GM12878 (cell line): Measurements from ENCODE around the gene CLEC16A. TPM values are rescaled to one million over a fixed set of nuclear protein-coding genes. Genes with fewer than 3 reads are reported as not detected.
A peak's percentile ranks its signal among the peaks of the same experiment; 100 is the strongest.

Source experiments
- CHD2 ChIP-seq: IDR thresholded peaks from 2 replicates; pipeline ENCODE4 v1.6.1; 2011; ENCODE audit warnings: low read depth, low read length, improper control_type of control experiment, borderline replicate concordance
- EZH2 ChIP-seq: IDR thresholded peaks from 2 replicates; pipeline ENCODE4 v1.6.1; 2012; ENCODE audit warnings: low read depth, mild to moderate bottlenecking, control low read depth, inconsistent platforms, low read length, borderline replicate concordance; ENCODE audit not compliant: control insufficient read depth
- FOS ChIP-seq: IDR thresholded peaks from 3 replicates; pipeline ENCODE4 v1.6.1; 2011; ENCODE audit warnings: borderline replicate concordance; ENCODE audit not compliant: insufficient read length; ENCODE audit errors: extremely low read depth
- FOXK2 ChIP-seq: fragments of 450-650 bp; IDR thresholded peaks from 2 replicates; pipeline ENCODE4 v1.6.1; 2017; ENCODE audit warnings: mild to moderate bottlenecking, moderate library complexity
- IKZF2 ChIP-seq, 2 experiments: fragments of 450-650 bp; IDR thresholded peaks; 2 replicates each; pipeline ENCODE4 v1.6.1; 2017; ENCODE audit warnings: mild to moderate bottlenecking in 2 of 2, moderate library complexity in 2 of 2
- KLF5 ChIP-seq: fragments of 450-650 bp; IDR thresholded peaks from 2 replicates; pipeline ENCODE4 v1.6.1; 2014; ENCODE audit warnings: mild to moderate bottlenecking; ENCODE audit not compliant: partially characterized antibody
- MXI1 ChIP-seq: fragments of 150-350 bp; IDR thresholded peaks from 2 replicates; pipeline ENCODE4 v1.6.1; 2011; ENCODE audit warnings: low read depth, mild to moderate bottlenecking, inconsistent platforms, low read length, improper control_type of control experiment
- NFXL1 ChIP-seq: fragments of 450-650 bp; IDR thresholded peaks from 2 replicates; pipeline ENCODE4 v1.6.1; 2017; ENCODE audit warnings: antibody characterized with exemption, mild to moderate bottlenecking, borderline replicate concordance
- NR2C1 ChIP-seq: fragments of 450-650 bp; IDR thresholded peaks from 2 replicates; pipeline ENCODE4 v1.6.1; 2017; ENCODE audit warnings: antibody characterized with exemption, mild to moderate bottlenecking, moderate library complexity
- NR2C2 ChIP-seq: IDR thresholded peaks from 2 replicates; pipeline ENCODE4 v1.6.1; 2011; ENCODE audit warnings: borderline replicate concordance, low read depth; ENCODE audit not compliant: control insufficient read depth, insufficient read length
- NR2F1 ChIP-seq: fragments of 450-650 bp; conservative IDR thresholded peaks from 2 replicates; pipeline ENCODE4 v1.6.1; 2017; ENCODE audit warnings: mild to moderate bottlenecking
- PML ChIP-seq: IDR thresholded peaks from 2 replicates; pipeline ENCODE4 v1.6.1; 2012; ENCODE audit warnings: low read length, inconsistent platforms
- POLR2AphosphoS5 ChIP-seq: IDR thresholded peaks from 2 replicates; pipeline ENCODE4 v1.6.1; 2011; ENCODE audit warnings: mild to moderate bottlenecking, low read length, inconsistent platforms
- RUNX3 ChIP-seq: IDR thresholded peaks from 2 replicates; pipeline ENCODE4 v1.6.1; 2012; ENCODE audit warnings: low read length, inconsistent platforms
- SP1 ChIP-seq: IDR thresholded peaks from one replicate; pipeline ENCODE4 v1.6.1; 2011; ENCODE audit warnings: low read depth, low read length
- SUPT20H ChIP-seq: IDR thresholded peaks from 2 replicates; pipeline ENCODE4 v1.6.1; 2011; ENCODE audit warnings: low read depth, mild to moderate bottlenecking, low read length, moderate library complexity, borderline replicate concordance; ENCODE audit not compliant: control insufficient read depth
- TBL1XR1 ChIP-seq: IDR thresholded peaks from 2 replicates; pipeline ENCODE4 v1.6.1; 2012; ENCODE audit warnings: low read depth, low read length, improper control_type of control experiment
- YBX1 ChIP-seq: fragments of 450-650 bp; IDR thresholded peaks from 2 replicates; pipeline ENCODE4 v1.6.1; 2016; ENCODE audit warnings: antibody characterized with exemption
- ZSCAN29 ChIP-seq: fragments of 450-650 bp; IDR thresholded peaks from 2 replicates; pipeline ENCODE4 v1.6.1; 2017; ENCODE audit warnings: mild to moderate bottlenecking, moderate library complexity
- polyA plus RNA-seq, 11 experiments: library from polyadenylated mRNA; depleted of rRNA in 4 of 11; unstranded in 6 of 11; stranded (reverse) in 5 of 11; fragments of >200 nt; fragmentation: Nextera tagmentation in 4 of 11; fragmentation: Illumina TruSeq in 1 of 11; extraction: Ambion mirVana in 4 of 11; extraction: Trizol in 1 of 11; gene quantifications; 1 replicate in 1 of 11; 2 replicates in 10 of 11; pipeline versions ENCODE4 v1.2.1 to v1.2.3, GENCODE V29; 2011 to 2016; ENCODE audit warnings: inconsistent platforms in 2 of 11, missing spikeins in 2 of 11, low read depth in 1 of 11
- total RNA-seq, 4 experiments: library from RNA; depleted of rRNA in 3 of 4; stranded (reverse); fragments of >200 nt in 3 of 4; fragmentation: Illumina TruSeq in 1 of 4; extraction: Trizol in 1 of 4; gene quantifications; 2 replicates each; pipeline versions ENCODE4 v1.2.1 to v1.2.3, GENCODE V29; 2013 to 2021
- TF ChIP-seq, protein P1 (sequence below): IDR thresholded peaks from 2 replicates; pipeline ENCODE4 v1.6.1; 2011; ENCODE audit warnings: low read depth, low read length, improper control_type of control experiment, borderline replicate concordance
- TF ChIP-seq, protein P2 (sequence below): fragments of 450-650 bp; IDR thresholded peaks from 2 replicates; pipeline ENCODE4 v1.6.1; 2017; ENCODE audit warnings: low read depth, mild to moderate bottlenecking, moderate library complexity
- TF ChIP-seq, protein P3 (sequence below): IDR thresholded peaks from 2 replicates; pipeline ENCODE4 v1.6.1; 2011; ENCODE audit warnings: borderline replicate concordance, low read depth, mild to moderate bottlenecking, moderate library complexity, low read length; ENCODE audit not compliant: insufficient read depth, poor library complexity, severe bottlenecking
- TF ChIP-seq, protein P4 (sequence below): fragments of 450-650 bp; IDR thresholded peaks from 2 replicates; pipeline ENCODE4 v1.6.1; 2017; ENCODE audit warnings: mild to moderate bottlenecking, moderate library complexity

Gene CLEC16A
- total and polyA plus RNA-seq, 10 of the 15 experiments (the other 5 are each of a cell fraction or from before 2014, with no cell fraction given) = 1.5 to 28.8 (median 19.2) TPM

DNA sequence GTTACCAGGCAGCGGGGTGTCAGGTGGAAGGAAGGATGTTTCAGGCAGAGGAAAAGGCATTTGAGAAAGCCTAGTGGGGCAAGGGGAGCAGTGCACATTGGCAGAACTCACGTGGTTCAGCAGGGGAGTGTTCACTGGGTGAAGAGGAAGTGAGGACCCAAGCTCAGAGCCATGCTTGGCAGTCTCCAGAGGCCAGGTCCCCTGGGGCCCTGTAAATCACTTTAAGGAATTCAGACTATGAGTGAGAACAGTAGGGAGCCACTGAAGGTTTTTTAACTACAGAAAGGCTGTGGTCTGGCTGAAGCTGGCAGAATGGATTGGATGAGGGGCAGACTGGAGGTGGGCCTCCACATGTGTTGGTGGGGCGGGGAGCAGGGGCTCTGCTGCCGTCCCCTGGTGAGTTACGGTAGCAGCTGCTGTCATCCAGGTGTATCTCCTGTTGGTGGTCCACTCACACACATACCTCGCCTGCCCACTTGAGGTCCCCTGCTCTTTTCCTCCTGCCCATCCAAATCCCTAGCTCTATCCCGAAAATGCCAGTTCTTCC, 5.1 kb downstream of the CLEC16A start (continued):
- TF ChIP-seq, protein P1, sequence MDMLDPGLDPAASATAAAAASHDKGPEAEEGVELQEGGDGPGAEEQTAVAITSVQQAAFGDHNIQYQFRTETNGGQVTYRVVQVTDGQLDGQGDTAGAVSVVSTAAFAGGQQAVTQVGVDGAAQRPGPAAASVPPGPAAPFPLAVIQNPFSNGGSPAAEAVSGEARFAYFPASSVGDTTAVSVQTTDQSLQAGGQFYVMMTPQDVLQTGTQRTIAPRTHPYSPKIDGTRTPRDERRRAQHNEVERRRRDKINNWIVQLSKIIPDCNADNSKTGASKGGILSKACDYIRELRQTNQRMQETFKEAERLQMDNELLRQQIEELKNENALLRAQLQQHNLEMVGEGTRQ = peak; percentile 45; the same call in 1 of the 2 replicates
- no peak for TF ChIP-seq SUPT20H
- peak; percentile 67 to 75; a peak in 3 of 4 replicates for TF ChIP-seq IKZF2 (IDR thresholded peaks at IDR 0.05)
- peak; percentile 100 for TF ChIP-seq YBX1
- no peak for TF ChIP-seq TBL1XR1
- TF ChIP-seq, protein P2, sequence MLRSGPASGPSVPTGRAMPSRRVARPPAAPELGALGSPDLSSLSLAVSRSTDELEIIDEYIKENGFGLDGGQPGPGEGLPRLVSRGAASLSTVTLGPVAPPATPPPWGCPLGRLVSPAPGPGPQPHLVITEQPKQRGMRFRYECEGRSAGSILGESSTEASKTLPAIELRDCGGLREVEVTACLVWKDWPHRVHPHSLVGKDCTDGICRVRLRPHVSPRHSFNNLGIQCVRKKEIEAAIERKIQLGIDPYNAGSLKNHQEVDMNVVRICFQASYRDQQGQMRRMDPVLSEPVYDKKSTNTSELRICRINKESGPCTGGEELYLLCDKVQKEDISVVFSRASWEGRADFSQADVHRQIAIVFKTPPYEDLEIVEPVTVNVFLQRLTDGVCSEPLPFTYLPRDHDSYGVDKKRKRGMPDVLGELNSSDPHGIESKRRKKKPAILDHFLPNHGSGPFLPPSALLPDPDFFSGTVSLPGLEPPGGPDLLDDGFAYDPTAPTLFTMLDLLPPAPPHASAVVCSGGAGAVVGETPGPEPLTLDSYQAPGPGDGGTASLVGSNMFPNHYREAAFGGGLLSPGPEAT = peak; percentile 66; the same call in 1 of the 2 replicates
- no peak for TF ChIP-seq PML
- TF ChIP-seq, protein P3, sequence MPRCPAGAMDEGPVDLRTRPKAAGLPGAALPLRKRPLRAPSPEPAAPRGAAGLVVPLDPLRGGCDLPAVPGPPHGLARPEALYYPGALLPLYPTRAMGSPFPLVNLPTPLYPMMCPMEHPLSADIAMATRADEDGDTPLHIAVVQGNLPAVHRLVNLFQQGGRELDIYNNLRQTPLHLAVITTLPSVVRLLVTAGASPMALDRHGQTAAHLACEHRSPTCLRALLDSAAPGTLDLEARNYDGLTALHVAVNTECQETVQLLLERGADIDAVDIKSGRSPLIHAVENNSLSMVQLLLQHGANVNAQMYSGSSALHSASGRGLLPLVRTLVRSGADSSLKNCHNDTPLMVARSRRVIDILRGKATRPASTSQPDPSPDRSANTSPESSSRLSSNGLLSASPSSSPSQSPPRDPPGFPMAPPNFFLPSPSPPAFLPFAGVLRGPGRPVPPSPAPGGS = peak; percentile 48
- TF ChIP-seq NR2C2 = no peak
- TF ChIP-seq, protein P4, sequence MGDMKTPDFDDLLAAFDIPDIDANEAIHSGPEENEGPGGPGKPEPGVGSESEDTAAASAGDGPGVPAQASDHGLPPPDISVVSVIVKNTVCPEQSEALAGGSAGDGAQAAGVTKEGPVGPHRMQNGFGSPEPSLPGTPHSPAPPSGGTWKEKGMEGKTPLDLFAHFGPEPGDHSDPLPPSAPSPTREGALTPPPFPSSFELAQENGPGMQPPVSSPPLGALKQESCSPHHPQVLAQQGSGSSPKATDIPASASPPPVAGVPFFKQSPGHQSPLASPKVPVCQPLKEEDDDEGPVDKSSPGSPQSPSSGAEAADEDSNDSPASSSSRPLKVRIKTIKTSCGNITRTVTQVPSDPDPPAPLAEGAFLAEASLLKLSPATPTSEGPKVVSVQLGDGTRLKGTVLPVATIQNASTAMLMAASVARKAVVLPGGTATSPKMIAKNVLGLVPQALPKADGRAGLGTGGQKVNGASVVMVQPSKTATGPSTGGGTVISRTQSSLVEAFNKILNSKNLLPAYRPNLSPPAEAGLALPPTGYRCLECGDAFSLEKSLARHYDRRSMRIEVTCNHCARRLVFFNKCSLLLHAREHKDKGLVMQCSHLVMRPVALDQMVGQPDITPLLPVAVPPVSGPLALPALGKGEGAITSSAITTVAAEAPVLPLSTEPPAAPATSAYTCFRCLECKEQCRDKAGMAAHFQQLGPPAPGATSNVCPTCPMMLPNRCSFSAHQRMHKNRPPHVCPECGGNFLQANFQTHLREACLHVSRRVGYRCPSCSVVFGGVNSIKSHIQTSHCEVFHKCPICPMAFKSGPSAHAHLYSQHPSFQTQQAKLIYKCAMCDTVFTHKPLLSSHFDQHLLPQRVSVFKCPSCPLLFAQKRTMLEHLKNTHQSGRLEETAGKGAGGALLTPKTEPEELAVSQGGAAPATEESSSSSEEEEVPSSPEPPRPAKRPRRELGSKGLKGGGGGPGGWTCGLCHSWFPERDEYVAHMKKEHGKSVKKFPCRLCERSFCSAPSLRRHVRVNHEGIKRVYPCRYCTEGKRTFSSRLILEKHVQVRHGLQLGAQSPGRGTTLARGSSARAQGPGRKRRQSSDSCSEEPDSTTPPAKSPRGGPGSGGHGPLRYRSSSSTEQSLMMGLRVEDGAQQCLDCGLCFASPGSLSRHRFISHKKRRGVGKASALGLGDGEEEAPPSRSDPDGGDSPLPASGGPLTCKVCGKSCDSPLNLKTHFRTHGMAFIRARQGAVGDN = peak; percentile 80
- no peak for TF ChIP-seq FOXK2
- peak; percentile 28 for TF ChIP-seq SP1
- TF ChIP-seq EZH2 = no peak
- no peak for TF ChIP-seq FOS
- TF ChIP-seq MXI1 = peak; percentile 85
- TF ChIP-seq NFXL1 = no peak
- no peak for TF ChIP-seq CHD2
- no peak for TF ChIP-seq KLF5
- TF ChIP-seq RUNX3 = peak; percentile 31; the same call in 1 of the 2 replicates
- TF ChIP-seq POLR2AphosphoS5 = peak; percentile 56; the same call in 1 of the 2 replicates
- no peak for TF ChIP-seq ZSCAN29
- peak; percentile 88 for TF ChIP-seq NR2F1
- TF ChIP-seq NR2C1 = no peak
